HCT116 (cell line): ENCODE data around the gene PPP4R3A. TPM values are rescaled to one million over a fixed set of nuclear protein-coding genes. Genes with fewer than 3 reads are reported as not detected.

Experiments used
- ATAC-seq: fragments of 200-7000 bp; cut with Tn5 transposase; 2 replicates; pipeline ENCODE4 v1.9.1; 2020; ENCODE audit warnings: mild to moderate bottlenecking, moderate library complexity
- BruUV-seq: library from RNA; stranded (reverse); fragments of 400-500 nt; replicated peaks from 2 replicates; lab custom pipeline; 2021; lab: Mats Ljungman, UMichigan
- CTCF ChIA-PET: fragments of 300-600 bp; sonication (Branson Sonifier 250); formaldehyde crosslinking; loops from one replicate; lab custom pipeline; 2021; ENCODE audit warnings: antibody characterized with exemption; lab: Charles Lee
- POLR2A ChIA-PET: fragments of 300-600, 350-600 bp; sonication (Branson Sonifier 250); formaldehyde crosslinking; loops from one replicate; lab custom pipeline; 2021; ENCODE audit warnings: antibody characterized with exemption; lab: Charles Lee
- RAD21 ChIA-PET, 2 experiments: fragments of 300-600 bp; sonication (Branson Sonifier 250); formaldehyde crosslinking; loops; one replicate each; lab custom pipeline; 2023; ENCODE audit warnings: low total read pairs in 2 of 2; ENCODE audit not compliant: uncharacterized antibody in 2 of 2, unreplicated experiment in 2 of 2, low non-redundant PET in 1 of 2; lab: Charles Lee
- DNase-seq: peaks from one replicate; pipeline ENCODE4 v3.0.0-alpha.2; 2010; ENCODE audit warnings: low read depth, low spot score
- H2AFZ ChIP-seq: fragments of 200-600 bp; shearing (Covaris generic), sonication (generic); 2 replicates; pipeline ENCODE4 v1.6.1; 2017; ENCODE audit warnings: low read depth, mixed run types, mixed read lengths, antibody characterized with exemption, low read length; ENCODE audit not compliant: poor library complexity, severe bottlenecking
- H3K27ac ChIP-seq: 2 replicates; pipeline ENCODE4 v1.5.1; 2012; ENCODE audit warnings: low read depth, low read length
- H3K27me3 ChIP-seq: fragments of 200-600 bp; sonication (generic); 2 replicates; pipeline ENCODE4 v1.6.1; 2016; ENCODE audit warnings: mixed run types, low read length, mixed read lengths; ENCODE audit not compliant: insufficient read depth
- H3K36me3 ChIP-seq, 2 experiments: fragments of 200-500 bp in 1 of 2; fragments of 200-600 bp in 1 of 2; sonication (Bioruptor generic) in 1 of 2; sonication (generic) in 1 of 2; 2 replicates each; pipeline versions ENCODE4 v1.5.1 to v1.6.1; 2014 to 2016; ENCODE audit warnings: low read length in 2 of 2, inconsistent platforms in 1 of 2, mixed read lengths in 1 of 2, mixed run types in 1 of 2; ENCODE audit not compliant: insufficient read depth in 2 of 2, control insufficient read depth in 1 of 2
- H3K4me1 ChIP-seq, 2 experiments: fragments of 200-600 bp in 1 of 2; sonication (generic) in 1 of 2; 2 replicates each; pipeline versions ENCODE4 v1.5.1 to v1.6.1; 2012 to 2017; ENCODE audit warnings: low read length in 2 of 2, inconsistent platforms in 1 of 2, mild to moderate bottlenecking in 1 of 2, mixed read lengths in 1 of 2, mixed run types in 1 of 2, moderate library complexity in 1 of 2; ENCODE audit not compliant: insufficient read depth in 2 of 2, control insufficient read depth in 1 of 2
- H3K4me2 ChIP-seq: fragments of 200-600 bp; sonication (generic); 2 replicates; pipeline ENCODE4 v1.6.1; 2017; ENCODE audit warnings: mixed run types, low read length, mixed read lengths
- H3K4me3 ChIP-seq, 2 experiments: fragments of 200-600 bp in 1 of 2; sonication (generic) in 1 of 2; replicated peaks in 1 of 2; 2 replicates each; pipeline ENCODE4 v1.5.1; 2011 to 2016; ENCODE audit warnings: low read length in 2 of 2, control low read depth in 1 of 2, low read depth in 1 of 2, mild to moderate bottlenecking in 1 of 2, mixed read lengths in 1 of 2, mixed run types in 1 of 2
- H3K79me2 ChIP-seq: fragments of 200-600 bp; sonication (generic); 2 replicates; pipeline ENCODE4 v1.6.1; 2017; ENCODE audit warnings: mild to moderate bottlenecking, mixed run types, low read length, moderate library complexity, mixed read lengths; ENCODE audit not compliant: insufficient read depth
- H3K9ac ChIP-seq: fragments of 200-600 bp; sonication (generic); 2 replicates; pipeline ENCODE4 v1.6.1; 2016; ENCODE audit warnings: low read length, mixed read lengths
- H3K9me2 ChIP-seq: fragments of 200-600 bp; sonication (generic), shearing (Covaris generic); 2 replicates; pipeline ENCODE4 v1.6.1; 2017; ENCODE audit warnings: mixed run types, mild to moderate bottlenecking, moderate library complexity; ENCODE audit not compliant: insufficient read depth
- H3K9me3 ChIP-seq, 2 experiments: fragments of 200-500 bp in 1 of 2; fragments of 200-600 bp in 1 of 2; sonication (Bioruptor generic) in 1 of 2; sonication (generic) in 1 of 2; 2 replicates each; pipeline ENCODE4 v1.6.1; 2014 to 2017; ENCODE audit warnings: low read length in 2 of 2, mixed read lengths in 2 of 2, inconsistent platforms in 1 of 2, low read depth in 1 of 2, mild to moderate bottlenecking in 1 of 2, mixed run types in 1 of 2, moderate library complexity in 1 of 2; ENCODE audit not compliant: control insufficient read depth in 1 of 2, insufficient read depth in 1 of 2
- H4K20me1 ChIP-seq: fragments of 200-600 bp; sonication (generic), shearing (Covaris generic); 2 replicates; pipeline ENCODE4 v1.6.1; 2017; ENCODE audit warnings: mixed run types, mild to moderate bottlenecking, moderate library complexity; ENCODE audit not compliant: insufficient read depth
- EZH2 ChIP-seq: fragments of 200-600 bp; sonication (generic); IDR thresholded peaks from 2 replicates; pipeline ENCODE4 v1.6.1; 2017; ENCODE audit warnings: antibody characterized with exemption, mixed run types
- FOSL1 ChIP-seq: IDR thresholded peaks from 2 replicates; pipeline ENCODE4 v1.6.1; 2012; ENCODE audit warnings: low read depth
- POLR2AphosphoS5 ChIP-seq: IDR thresholded peaks from 2 replicates; pipeline ENCODE4 v1.6.1; 2011; ENCODE audit warnings: mild to moderate bottlenecking, low read depth, low read length, moderate library complexity
- RAD21 ChIP-seq: IDR thresholded peaks from 2 replicates; pipeline ENCODE4 v1.6.1; 2012; ENCODE audit warnings: low read depth, mild to moderate bottlenecking
- SIN3A ChIP-seq: IDR thresholded peaks from 2 replicates; pipeline ENCODE4 v1.6.1; 2012; ENCODE audit warnings: low read depth
- SP1 ChIP-seq: IDR thresholded peaks from 2 replicates; pipeline ENCODE4 v1.6.1; 2012; ENCODE audit warnings: low read depth
- TCF7L2 ChIP-seq: IDR thresholded peaks from 2 replicates; pipeline ENCODE4 v1.7.0; 2011; ENCODE audit warnings: borderline replicate concordance, inconsistent platforms; ENCODE audit not compliant: insufficient read depth, insufficient read length; ENCODE audit errors: extremely low read depth
- ZFX ChIP-seq: fragments of 450-650 bp; IDR thresholded peaks from 2 replicates; pipeline ENCODE4 v1.6.1; 2017
- ZNF274 ChIP-seq: fragments of 200-500 bp; sonication (Bioruptor generic); IDR thresholded peaks from 2 replicates; pipeline ENCODE4 v1.6.1; 2014; ENCODE audit warnings: mild to moderate bottlenecking, low read depth, low read length, inconsistent platforms
- intact Hi-C: fragments of 100-400 bp; cut with micrococcal nuclease; formaldehyde crosslinking; loops from 2 replicates; pipeline ENCODE4 v1.10.0; 2022
- total RNA-seq: library from RNA; stranded (reverse); gene quantifications from one replicate; pipeline ENCODE4 v1.2.1, GENCODE V29; 2021; ENCODE audit not compliant: unreplicated experiment
- TF ChIP-seq, protein P1 (sequence below), 3 experiments: fragments of 200-600 bp in 1 of 3; sonication (generic) in 1 of 3; IDR thresholded peaks in 2 of 3; conservative IDR thresholded peaks in 1 of 3; 2 replicates each; pipeline ENCODE4 v1.5.1; 2012 to 2017; ENCODE audit warnings: low read depth in 2 of 3, low read length in 2 of 3, antibody characterized with exemption in 1 of 3, borderline replicate concordance in 1 of 3, control low read depth in 1 of 3, mild to moderate bottlenecking in 1 of 3, mixed read lengths in 1 of 3, mixed run types in 1 of 3, moderate library complexity in 1 of 3; ENCODE audit not compliant: insufficient read depth in 1 of 3
- TF ChIP-seq, protein P2 (sequence below): IDR thresholded peaks from 2 replicates; pipeline ENCODE4 v1.6.1; 2012; ENCODE audit warnings: low read depth
- TF ChIP-seq, protein P3 (sequence below): IDR thresholded peaks from 2 replicates; pipeline ENCODE4 v1.6.1; 2012
- TF ChIP-seq, protein P4 (sequence below): IDR thresholded peaks from 2 replicates; pipeline ENCODE4 v1.6.1; 2012

PPP4R3A gene
- total RNA-seq, 1 experiment from 2014 or later = 67.7 TPM

DNA sequence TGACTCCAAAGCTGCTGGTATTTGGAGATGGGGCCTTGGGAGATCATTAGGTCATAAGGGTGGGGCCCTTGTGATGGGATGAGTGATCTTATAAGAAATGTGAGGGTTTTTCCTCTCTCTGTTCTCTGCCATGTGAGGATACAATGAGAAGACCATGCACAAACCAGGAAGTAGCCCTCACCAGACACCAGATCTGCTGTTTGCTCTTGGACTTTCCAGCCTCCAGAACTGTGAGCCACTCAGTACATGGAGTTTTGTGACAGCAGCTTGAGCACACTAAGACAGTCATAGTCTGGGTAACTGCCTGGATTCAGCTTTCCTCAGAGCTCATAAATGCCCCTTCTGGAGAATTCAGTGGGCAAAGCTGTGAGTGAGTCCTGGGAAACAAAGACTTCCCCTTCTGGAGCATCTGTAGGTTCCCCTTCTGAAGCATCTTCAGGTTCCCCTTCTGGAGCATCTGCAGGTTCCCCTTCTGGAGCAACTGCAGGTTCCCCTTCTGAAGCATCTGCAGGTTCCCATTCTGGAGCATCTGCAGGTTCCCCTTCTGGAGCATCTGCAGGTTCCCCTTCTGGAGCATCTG lies 11.0 kb upstream of the PPP4R3A start:
- no peak overlapping the region for H3K27ac ChIP-seq
- H3K9me3 ChIP-seq = no peaks in the 10 kb centered on the region
- DNase-seq = no peak
- no peaks in the 10 kb centered on the region for H3K9me2 ChIP-seq
- ChIA-PET RAD21 (no interaction called here), POLR2A (no interaction called here), CTCF (no interaction called here)
- no peak overlapping the region for H2AFZ ChIP-seq
- no peak overlapping the region for H3K4me3 ChIP-seq
- H3K79me2 ChIP-seq = no peaks in the 10 kb centered on the region
- H3K9ac ChIP-seq = no peak overlapping the region
- H3K27me3 ChIP-seq = no peaks in the 10 kb centered on the region
- no peak for ATAC-seq
- no peak overlapping the region for H3K4me2 ChIP-seq
- TF ChIP-seq SP1 = no peak
- no peak for TF ChIP-seq FOSL1
- no peak for TF ChIP-seq EZH2
- no peak for TF ChIP-seq POLR2AphosphoS5
- TF ChIP-seq SIN3A = no peak
- no peak for TF ChIP-seq ZFX
- TF ChIP-seq RAD21 = no peak
- TF ChIP-seq, protein P1, sequence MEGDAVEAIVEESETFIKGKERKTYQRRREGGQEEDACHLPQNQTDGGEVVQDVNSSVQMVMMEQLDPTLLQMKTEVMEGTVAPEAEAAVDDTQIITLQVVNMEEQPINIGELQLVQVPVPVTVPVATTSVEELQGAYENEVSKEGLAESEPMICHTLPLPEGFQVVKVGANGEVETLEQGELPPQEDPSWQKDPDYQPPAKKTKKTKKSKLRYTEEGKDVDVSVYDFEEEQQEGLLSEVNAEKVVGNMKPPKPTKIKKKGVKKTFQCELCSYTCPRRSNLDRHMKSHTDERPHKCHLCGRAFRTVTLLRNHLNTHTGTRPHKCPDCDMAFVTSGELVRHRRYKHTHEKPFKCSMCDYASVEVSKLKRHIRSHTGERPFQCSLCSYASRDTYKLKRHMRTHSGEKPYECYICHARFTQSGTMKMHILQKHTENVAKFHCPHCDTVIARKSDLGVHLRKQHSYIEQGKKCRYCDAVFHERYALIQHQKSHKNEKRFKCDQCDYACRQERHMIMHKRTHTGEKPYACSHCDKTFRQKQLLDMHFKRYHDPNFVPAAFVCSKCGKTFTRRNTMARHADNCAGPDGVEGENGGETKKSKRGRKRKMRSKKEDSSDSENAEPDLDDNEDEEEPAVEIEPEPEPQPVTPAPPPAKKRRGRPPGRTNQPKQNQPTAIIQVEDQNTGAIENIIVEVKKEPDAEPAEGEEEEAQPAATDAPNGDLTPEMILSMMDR (IDR thresholded peaks at IDR 0.05 in 2 of 3, conservative IDR thresholded peaks at IDR 0.05 in 1 of 3; ENCODE audit: borderline replicate concordance in 1 of 3, insufficient read depth in 1 of 3, low read depth in 2 of 3, low read length in 2 of 3) = no peak
- TF ChIP-seq, protein P2, sequence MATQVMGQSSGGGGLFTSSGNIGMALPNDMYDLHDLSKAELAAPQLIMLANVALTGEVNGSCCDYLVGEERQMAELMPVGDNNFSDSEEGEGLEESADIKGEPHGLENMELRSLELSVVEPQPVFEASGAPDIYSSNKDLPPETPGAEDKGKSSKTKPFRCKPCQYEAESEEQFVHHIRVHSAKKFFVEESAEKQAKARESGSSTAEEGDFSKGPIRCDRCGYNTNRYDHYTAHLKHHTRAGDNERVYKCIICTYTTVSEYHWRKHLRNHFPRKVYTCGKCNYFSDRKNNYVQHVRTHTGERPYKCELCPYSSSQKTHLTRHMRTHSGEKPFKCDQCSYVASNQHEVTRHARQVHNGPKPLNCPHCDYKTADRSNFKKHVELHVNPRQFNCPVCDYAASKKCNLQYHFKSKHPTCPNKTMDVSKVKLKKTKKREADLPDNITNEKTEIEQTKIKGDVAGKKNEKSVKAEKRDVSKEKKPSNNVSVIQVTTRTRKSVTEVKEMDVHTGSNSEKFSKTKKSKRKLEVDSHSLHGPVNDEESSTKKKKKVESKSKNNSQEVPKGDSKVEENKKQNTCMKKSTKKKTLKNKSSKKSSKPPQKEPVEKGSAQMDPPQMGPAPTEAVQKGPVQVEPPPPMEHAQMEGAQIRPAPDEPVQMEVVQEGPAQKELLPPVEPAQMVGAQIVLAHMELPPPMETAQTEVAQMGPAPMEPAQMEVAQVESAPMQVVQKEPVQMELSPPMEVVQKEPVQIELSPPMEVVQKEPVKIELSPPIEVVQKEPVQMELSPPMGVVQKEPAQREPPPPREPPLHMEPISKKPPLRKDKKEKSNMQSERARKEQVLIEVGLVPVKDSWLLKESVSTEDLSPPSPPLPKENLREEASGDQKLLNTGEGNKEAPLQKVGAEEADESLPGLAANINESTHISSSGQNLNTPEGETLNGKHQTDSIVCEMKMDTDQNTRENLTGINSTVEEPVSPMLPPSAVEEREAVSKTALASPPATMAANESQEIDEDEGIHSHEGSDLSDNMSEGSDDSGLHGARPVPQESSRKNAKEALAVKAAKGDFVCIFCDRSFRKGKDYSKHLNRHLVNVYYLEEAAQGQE = no peak
- TF ChIP-seq ZNF274 = no peak
- TF ChIP-seq, protein P3, sequence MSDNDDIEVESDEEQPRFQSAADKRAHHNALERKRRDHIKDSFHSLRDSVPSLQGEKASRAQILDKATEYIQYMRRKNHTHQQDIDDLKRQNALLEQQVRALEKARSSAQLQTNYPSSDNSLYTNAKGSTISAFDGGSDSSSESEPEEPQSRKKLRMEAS = no peak
- TF ChIP-seq TCF7L2 = no peak
- TF ChIP-seq, protein P4, sequence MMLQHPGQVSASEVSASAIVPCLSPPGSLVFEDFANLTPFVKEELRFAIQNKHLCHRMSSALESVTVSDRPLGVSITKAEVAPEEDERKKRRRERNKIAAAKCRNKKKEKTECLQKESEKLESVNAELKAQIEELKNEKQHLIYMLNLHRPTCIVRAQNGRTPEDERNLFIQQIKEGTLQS = no peak
- H3K4me1 ChIP-seq = peaks cover 0 to 1% of the 10 kb centered on the region in 2 experiments; a peak in 2 of 4 replicates
- H3K36me3 ChIP-seq = no peaks in the 10 kb centered on the region
- H4K20me1 ChIP-seq = no peaks in the 10 kb centered on the region
- intact Hi-C loops = no loop called here
- BruUV-seq = no TSS peak
